Measurements from ENCODE around the gene JDP2. TPM values are rescaled to one million over a fixed set of nuclear protein-coding genes. Genes with fewer than 3 reads are reported as not detected.
"Not testable (repeated sequence)": the region's sequence is repeated elsewhere in the genome, so short reads cannot be mapped to it uniquely, and the experiment has no call there.

The JDP2 gene
- total RNA-seq (ENCODE audit: insufficient read depth, low replicate concordance), result 68.6 TPM

DNA sequence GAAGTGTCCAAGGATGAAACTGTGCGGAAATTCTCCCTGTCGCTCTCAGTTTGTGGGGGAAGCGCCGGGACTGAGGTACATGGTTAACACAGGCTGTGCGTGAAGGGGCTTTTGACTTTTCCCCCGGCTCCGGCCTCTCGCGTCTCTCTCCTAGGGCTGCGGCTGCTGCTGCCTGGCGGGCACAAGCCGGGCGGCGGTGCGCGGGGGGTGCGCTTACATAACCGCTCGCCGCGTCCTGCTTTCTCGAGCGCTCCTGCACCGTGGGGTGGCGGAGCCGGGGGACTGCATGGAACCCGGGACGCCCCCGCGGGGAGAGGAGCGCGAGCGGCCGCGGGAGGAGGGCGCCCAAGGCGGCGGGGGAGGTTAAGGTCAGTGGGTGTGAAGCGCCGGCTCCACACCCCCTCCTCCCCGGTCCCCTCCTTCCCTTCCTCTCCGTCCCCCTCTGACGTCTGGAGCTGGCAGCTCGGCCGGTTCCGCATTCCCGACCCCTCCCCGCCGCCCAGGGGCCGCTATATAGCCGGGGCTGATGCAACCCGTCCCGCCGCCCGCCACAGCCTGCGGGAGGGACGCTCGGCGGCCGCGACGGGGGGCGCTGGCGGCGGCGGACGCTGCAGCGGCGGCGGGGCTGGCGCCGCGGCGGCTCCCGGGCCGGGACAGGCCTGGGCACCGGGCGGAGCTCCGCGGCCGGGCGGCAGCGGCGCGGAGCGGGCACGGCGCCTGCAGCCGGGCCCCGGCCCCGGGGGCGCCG is at the start of gene JDP2:
Gene JDP2 (plus strand): TSS at position 541 of the 748 bp plus-strand sequence. CDS start 9,899 bp downstream, outside the sequence.
- DNase-seq (ENCODE audit: low spot score), result peak; percentile 92

DNA sequence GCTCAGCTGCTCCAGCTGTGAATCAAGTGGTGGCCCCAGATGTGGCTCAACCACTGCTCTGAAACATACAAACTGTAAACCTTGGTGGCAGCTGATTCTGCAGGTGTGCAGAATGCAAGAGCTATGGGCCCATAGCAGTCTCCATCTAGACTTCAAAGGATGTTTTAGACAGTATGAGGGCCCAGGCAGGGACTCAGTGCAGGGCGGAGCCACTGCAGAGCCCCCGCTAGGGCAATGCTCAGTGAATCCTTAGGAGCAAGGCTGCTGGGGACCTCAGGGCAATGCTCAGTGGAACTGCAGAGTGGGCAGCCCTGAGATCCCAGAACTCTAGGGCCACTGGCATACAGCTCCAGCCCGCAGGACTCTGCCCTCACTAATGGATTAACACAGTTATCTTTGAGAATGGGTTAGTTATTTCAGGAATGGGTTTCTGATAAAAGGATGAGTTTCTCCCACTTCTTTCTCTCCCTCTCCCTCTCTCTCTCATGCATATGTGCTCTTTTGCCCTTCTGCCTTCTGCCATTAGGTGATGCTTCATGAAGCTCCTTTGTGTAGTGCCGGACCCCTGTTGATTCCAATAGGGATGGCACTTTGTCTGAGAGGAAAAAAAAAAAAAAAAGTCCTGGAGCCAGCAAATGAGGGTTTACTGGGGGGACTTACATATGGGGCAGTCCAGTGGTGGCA is 48.4 kb upstream of the JDP2 start:
- DNase-seq (ENCODE audit: low spot score), result no peak

GRCh38 chr14:75379930-75380270 is 47.9 kb upstream of the JDP2 start:
- no peak for DNase-seq (ENCODE audit: low spot score)

GRCh38 chr14:75380656-75381055 is 47.2 kb upstream of the JDP2 start:
- no peak for DNase-seq (ENCODE audit: low spot score)

DNA sequence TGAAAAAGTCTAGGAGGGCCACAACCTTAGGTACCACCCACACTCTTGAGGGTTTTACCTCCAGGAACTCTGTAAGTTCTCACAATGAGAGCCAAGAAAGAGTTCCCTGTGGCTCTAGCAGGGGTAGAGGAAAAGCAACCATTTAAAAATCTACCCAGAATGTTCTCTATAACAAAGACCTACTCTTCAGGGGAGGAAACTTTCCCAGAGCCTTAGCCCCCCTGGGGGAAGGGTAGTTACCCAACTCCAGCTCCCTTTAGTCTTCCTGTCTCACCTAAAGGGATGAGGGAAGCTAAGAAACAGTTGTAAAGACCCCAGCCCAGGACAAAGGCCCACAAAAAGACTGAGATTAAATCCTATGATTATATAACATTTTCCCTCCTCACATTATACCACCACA is 46.2 kb upstream of the JDP2 start:
- no peak for DNase-seq (ENCODE audit: low spot score)

DNA sequence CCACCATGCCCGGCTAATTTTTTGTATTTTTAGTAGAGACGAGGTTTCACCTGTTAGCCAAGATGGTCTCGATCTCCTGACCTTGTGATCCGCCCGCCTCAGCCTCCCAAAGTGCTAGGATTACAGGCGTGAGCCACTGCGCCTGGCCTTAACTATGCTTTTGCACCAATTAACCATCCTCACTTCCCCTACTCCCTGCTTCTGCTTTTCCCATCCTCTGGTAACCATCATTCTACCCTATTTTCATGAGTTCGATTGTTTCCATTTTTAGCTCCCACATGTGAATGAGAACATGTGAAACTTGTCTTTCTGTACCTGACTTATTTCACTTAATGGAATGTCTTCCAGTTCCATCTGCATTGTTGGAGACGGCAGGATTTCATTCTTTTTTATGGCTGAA is 44.6 kb upstream of the JDP2 start:
- not testable (repeated sequence) for DNase-seq (ENCODE audit: low spot score)

- DNase-seq (ENCODE audit: low spot score), result no peak
These were observed 44.1 kb upstream of the JDP2 start for GRCh38 chr14:75383721-75384120.

GRCh38 chr14:75389679-75390078 is 38.1 kb upstream of the JDP2 start:
- no peak for DNase-seq (ENCODE audit: low spot score)

- no peak for DNase-seq (ENCODE audit: low spot score)
These were observed 37.6 kb upstream of the JDP2 start for GRCh38 chr14:75390183-75390582.

- no peak for DNase-seq (ENCODE audit: low spot score)
These were observed 35.9 kb upstream of the JDP2 start for GRCh38 chr14:75391953-75392352.

GRCh38 chr14:75392686-75393641 is 34.9 kb upstream of the JDP2 start:
- DNase-seq (ENCODE audit: low spot score), result no peak

DNA sequence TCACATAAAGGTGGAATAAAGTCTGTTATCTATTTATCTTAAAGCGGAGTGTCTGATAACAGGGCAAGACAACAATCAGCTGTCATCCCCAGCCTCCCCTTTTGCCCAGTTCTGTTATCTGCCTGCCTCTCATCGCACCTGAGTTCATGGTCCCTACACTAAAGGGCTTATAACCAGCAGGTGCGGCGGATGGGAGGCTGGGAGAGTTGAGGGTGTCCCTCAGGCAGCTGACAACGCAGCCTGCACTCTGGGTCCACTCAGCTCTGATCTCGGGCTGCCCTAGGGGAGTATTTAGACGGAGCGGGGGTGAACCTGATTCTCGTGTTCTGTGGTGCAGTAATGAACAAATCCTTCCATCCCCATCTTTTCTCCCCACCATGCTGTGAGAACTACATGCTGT is 34.0 kb upstream of the JDP2 start:
- DNase-seq (ENCODE audit: low spot score), result no peak

DNA sequence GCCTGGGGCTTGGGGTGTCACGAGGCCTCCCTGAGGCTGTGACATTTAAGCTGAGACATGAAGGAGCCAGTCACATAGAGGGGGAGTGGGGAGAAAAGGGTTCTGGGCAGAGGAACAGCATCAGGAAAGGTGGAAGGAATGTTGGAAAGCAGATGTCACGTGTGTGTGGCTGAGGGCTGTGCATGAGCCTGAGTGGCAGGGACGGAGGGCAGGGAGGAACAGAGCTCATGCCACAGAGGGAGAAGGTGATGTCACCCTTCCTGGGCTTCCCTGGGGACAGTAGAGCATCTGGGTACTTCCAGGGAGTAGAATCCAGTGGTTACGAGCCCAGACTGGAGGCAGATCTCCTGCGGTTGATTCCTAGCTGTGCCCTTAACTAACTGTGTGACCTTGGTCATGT is 32.0 kb upstream of the JDP2 start:
- DNase-seq (ENCODE audit: low spot score), result no peak

GRCh38 chr14:75399321-75399720 is 28.5 kb upstream of the JDP2 start:
- DNase-seq (ENCODE audit: low spot score), result no peak

- peak; percentile 86 for DNase-seq (ENCODE audit: low spot score)
These were observed 27.7 kb upstream of the JDP2 start for GRCh38 chr14:75399843-75400775.

DNA sequence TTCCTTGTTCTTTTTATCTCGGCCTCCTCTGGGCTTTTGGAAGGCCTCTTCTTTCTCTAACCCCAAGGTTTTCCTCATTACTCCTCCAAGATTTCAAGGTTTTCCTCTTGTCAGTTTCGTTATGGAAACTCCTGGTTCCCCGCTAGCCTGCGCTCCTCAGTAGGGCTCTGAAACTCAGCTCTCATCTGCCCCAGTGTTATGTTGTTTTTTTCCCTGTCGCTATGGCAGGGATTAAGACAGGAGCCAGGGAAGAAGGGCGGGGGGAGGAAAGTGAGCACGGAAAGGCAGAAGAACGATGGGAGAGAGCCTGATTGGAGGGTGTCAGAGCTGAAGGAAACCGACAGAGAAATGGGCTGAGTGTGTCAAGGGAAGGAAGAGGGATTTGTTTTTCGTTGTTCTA is 26.5 kb upstream of the JDP2 start:
- DNase-seq (ENCODE audit: low spot score), result peak; percentile 93

DNA sequence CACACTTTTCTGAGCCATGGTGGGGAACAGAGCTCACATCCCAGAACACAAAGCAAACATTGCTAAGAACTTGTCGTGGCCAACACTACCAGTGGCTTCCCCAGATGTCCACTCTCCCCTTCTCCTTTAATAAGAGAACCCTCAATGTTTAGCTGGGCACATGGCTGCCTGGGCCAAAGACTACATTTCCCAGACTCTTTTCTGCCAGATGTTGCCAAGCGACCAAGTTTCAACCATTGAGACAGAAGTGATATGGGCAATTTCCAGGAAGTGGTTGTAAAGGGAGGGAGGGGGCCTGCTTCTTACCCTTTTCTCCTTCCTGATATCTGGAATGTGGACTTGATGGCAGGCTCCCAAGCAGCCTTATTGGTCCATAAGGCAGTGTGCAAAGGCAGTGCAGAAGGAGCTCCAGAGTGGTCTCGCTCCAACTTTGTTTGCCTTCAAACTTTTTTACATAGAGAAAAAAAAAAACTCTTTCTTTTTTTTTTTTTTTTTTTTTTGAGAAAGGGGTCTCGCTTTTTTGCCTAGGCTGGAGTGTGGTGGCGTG is 24.9 kb upstream of the JDP2 start:
- peak; percentile 11 for DNase-seq (ENCODE audit: low spot score)

- no peak for DNase-seq (ENCODE audit: low spot score)
These were observed 23.0 kb upstream of the JDP2 start for GRCh38 chr14:75404847-75405246.

GRCh38 chr14:75406102-75406501 is 21.7 kb upstream of the JDP2 start:
- DNase-seq (ENCODE audit: low spot score), result no peak

- no peak for DNase-seq (ENCODE audit: low spot score)
These were observed 21.0 kb upstream of the JDP2 start for GRCh38 chr14:75406856-75407255.
